ENCODE data around the gene GPR176.

GRCh38 chr15:39787479-39787878 is 132.6 kb downstream of the GPR176 start:
- no peak for TF ChIP-seq EP300 (IDR thresholded peaks at IDR 0.05)
- TF ChIP-seq CTCF (IDR thresholded peaks at IDR 0.05) = no peak
- no peak for TF ChIP-seq POLR2A (IDR thresholded peaks at IDR 0.05)

Data from ovary (tissue), 3 donors.